Panc1 (cell line): ENCODE measurements around the gene OR4D2.

Source experiments
- POLR2AphosphoS5 ChIP-seq: IDR thresholded peaks from 2 replicates; pipeline ENCODE4 v1.6.1; 2012; ENCODE audit warnings: mild to moderate bottlenecking, low read depth, low read length, moderate library complexity
- TCF7L2 ChIP-seq: IDR thresholded peaks from 2 replicates; pipeline ENCODE4 v1.6.1; 2011; ENCODE audit warnings: mild to moderate bottlenecking, low read depth, low read length, inconsistent platforms
- TF ChIP-seq, protein P1 (sequence below): fragments of 450-650 bp; IDR thresholded peaks from 2 replicates; pipeline ENCODE4 v1.5.1; 2017; ENCODE audit warnings: mild to moderate bottlenecking
- TF ChIP-seq, protein P2 (sequence below), 2 experiments: IDR thresholded peaks; 2 replicates each; pipeline ENCODE4 v1.6.1; 2011 to 2012; ENCODE audit warnings: low read depth in 2 of 2, control low read depth in 1 of 2, low read length in 1 of 2, mild to moderate bottlenecking in 1 of 2, moderate library complexity in 1 of 2; ENCODE audit not compliant: insufficient read depth in 1 of 2

DNA sequence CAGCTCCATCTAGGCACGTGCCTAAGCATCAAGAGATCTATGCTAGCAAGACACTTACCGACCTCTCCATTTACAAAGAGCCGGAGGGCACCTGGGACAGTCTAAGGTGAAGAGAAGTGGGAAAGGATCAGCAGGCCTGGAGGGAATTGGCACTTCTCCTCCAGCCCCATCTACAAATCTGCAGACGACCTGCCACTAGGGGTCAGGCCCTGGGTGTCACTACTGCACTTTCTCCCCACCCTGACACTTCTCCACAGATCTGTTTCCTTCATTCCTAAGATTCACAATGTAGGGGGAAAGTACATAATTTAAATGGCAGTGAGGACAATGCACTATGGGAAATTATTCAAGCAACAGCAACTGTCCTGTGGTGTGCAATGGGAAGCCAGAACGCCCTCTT lies 44.1 kb downstream of the OR4D2 start:
- TF ChIP-seq, protein P1, sequence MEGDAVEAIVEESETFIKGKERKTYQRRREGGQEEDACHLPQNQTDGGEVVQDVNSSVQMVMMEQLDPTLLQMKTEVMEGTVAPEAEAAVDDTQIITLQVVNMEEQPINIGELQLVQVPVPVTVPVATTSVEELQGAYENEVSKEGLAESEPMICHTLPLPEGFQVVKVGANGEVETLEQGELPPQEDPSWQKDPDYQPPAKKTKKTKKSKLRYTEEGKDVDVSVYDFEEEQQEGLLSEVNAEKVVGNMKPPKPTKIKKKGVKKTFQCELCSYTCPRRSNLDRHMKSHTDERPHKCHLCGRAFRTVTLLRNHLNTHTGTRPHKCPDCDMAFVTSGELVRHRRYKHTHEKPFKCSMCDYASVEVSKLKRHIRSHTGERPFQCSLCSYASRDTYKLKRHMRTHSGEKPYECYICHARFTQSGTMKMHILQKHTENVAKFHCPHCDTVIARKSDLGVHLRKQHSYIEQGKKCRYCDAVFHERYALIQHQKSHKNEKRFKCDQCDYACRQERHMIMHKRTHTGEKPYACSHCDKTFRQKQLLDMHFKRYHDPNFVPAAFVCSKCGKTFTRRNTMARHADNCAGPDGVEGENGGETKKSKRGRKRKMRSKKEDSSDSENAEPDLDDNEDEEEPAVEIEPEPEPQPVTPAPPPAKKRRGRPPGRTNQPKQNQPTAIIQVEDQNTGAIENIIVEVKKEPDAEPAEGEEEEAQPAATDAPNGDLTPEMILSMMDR: peak; percentile 40
- TF ChIP-seq POLR2AphosphoS5 (no peak), TCF7L2 (no peak)
- TF ChIP-seq, protein P2, sequence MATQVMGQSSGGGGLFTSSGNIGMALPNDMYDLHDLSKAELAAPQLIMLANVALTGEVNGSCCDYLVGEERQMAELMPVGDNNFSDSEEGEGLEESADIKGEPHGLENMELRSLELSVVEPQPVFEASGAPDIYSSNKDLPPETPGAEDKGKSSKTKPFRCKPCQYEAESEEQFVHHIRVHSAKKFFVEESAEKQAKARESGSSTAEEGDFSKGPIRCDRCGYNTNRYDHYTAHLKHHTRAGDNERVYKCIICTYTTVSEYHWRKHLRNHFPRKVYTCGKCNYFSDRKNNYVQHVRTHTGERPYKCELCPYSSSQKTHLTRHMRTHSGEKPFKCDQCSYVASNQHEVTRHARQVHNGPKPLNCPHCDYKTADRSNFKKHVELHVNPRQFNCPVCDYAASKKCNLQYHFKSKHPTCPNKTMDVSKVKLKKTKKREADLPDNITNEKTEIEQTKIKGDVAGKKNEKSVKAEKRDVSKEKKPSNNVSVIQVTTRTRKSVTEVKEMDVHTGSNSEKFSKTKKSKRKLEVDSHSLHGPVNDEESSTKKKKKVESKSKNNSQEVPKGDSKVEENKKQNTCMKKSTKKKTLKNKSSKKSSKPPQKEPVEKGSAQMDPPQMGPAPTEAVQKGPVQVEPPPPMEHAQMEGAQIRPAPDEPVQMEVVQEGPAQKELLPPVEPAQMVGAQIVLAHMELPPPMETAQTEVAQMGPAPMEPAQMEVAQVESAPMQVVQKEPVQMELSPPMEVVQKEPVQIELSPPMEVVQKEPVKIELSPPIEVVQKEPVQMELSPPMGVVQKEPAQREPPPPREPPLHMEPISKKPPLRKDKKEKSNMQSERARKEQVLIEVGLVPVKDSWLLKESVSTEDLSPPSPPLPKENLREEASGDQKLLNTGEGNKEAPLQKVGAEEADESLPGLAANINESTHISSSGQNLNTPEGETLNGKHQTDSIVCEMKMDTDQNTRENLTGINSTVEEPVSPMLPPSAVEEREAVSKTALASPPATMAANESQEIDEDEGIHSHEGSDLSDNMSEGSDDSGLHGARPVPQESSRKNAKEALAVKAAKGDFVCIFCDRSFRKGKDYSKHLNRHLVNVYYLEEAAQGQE (IDR thresholded peaks at IDR 0.05; ENCODE audit: insufficient read depth in 1 of 2, low read depth in 2 of 2, low read length in 1 of 2): no peak
